DMS 273 (cell line): Measurements from ENCODE around the gene R3HDML.
"Not testable (repeated sequence)": the region's sequence is repeated elsewhere in the genome, so short reads cannot be mapped to it uniquely, and the experiment has no call there.

Source experiments
- DNase-seq: peaks from one replicate; lab custom pipeline; 2025; ENCODE audit not compliant: unreplicated experiment; lab: John Stamatoyannopoulos, UW

Gene R3HDML

DNA sequence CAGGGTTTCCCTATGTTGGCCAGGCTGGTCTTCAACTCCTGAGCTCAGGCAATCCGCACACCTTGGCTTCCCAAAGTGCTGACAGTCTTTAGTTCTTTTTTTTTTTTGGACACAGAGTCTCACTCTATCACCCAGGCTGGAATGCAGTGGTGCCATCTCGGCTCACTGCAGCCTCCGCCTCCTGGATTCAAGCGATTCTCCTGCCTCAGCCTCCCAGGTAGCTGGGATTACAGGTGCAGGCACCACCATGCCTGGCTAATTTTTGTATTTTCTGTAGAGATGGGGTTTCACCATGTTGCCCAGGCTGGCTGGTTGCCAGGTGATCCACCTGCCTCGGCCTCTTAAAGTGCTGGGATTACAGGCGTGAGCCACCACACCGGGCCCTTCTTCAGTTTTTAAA is 9.1 kb upstream of the R3HDML start:
- DNase-seq, result not testable (repeated sequence)

DNA sequence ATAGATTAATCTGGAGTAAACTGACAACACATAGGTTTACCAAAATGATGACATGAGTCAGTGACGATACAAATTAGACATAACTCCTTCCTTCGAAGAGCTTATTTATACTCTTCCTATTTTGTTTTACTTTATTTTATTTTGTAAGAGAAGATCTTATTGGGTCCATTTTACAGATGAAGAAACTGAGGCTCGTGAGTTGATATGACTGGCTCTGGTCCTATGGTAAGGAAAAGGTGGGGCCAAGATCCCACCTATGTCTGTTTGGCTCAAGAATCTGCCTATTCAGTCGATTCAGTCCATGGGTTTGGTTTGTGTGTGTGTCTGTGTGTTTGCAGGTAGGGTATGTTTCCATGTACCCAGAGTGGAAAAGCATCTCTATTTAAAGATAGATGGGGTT is 8.4 kb upstream of the R3HDML start:
- no peak for DNase-seq

DNA sequence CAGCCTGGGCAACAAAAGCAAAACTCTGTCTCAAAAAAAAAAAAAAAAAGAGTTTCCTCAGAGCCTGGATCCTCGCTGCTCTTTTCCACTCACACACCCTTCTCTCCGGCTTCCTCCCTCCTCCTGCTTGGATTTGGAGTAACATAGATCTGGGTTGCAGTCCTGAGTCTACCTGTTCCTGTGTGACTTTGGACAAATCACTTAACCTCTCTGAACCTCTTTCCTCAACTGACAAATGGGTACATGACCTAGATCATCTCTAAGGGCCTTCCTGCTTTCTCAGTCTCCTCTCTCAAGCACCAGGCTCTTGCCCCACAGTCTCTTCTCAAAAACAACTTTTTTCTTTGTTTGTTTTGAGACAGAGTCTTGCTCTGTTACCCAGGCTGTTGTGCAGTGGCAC is 5.6 kb upstream of the R3HDML start:
- DNase-seq, result no peak

DNA sequence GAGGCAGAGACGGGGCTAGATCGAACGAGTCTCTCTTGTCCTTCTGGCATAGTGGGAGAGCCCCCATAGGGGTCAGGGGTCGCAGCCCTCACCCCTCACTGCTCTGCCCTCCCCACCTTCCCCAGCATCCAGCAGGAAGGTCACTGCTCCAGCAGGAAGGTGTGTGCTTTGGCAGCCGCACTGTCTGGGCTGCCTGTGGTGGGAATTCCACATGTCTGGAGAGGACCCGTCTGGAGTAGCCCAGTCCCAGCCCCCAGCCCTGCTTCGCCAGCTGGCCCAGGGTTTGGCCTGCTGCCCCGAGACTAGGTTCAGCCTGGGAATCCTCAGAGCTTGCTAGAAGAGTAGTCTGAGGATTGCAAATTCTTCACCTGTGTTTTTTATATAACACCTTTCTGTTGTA is 2.5 kb upstream of the R3HDML start:
- peak; percentile 79 for DNase-seq

DNA sequence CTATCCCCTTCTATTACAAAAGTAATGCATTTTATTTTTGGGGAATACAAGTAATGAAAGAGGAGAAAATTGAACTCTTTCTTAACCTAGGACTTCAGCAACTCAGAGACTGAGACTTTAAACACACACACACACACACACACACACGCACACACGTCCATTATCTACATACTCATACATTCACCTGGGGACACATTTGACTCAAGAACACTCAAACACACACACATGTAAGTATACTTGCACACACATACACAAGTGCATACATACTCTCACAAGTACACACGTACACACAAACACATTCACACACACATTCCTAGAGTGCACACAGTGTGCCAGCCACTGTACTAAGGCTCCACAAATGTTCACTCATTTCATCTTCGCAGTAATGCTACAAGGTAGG is 2.1 kb upstream of the R3HDML start:
- no peak for DNase-seq

DNA sequence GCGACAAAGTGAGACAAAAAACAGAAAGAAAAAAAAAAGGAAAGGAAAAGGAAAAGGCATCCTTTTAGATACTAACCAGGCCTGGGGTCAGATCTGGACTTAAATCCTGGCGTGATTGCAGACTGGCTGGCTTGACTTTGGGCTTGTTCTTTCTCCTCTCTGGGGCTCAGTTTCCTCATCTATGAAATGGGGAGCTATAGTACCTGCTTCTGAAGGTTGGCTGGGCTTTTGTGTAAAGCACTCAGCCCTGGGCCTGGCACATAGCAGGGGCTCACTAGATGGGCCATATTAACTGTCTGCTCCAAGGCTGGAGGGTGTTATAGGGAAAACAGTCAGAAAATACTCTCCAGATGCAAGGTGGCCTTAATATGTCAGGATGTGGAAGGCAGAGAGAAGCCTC is 1.2 kb upstream of the R3HDML start:
- DNase-seq, result no peak

DNA sequence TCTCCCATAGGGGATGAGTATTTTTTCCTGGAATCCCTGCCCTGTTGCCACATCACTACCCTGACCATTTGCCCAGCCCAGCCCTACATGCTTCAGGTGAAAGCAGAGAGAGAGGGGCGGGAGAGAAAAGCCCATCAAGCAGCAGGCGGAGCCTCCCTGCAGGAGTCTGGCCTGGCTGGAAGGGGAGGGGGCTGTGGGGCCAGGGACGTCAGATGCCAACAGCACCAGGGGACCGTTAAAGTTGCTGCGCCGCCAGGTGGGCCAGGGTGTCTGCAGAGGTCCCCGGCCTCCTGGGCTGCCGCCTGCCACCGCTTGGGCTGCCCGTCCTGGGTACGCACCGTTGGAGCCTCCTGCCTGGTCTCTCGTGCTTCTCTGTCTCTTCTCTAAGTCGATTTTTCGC is 757 bp upstream of the R3HDML start:
- no peak for DNase-seq

DNA sequence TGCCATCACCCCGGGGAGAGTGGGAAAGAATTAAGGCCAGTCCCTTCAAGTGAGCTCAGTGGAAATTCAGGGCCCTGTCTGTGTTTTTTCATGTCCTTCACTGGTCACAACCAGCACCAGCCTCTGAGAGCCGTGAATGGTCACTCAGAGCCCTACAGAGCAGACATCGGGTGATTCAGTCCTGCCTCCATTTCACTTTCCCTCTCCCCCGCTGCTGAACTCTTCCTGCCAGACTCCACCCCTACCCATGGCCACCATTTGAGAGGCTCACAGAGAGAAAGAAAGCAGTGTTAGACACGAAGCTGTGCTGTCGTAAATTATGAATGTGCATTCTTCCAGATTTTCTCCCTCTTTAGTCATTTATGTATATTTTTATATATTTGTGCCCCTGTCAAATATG is 5.4 kb downstream of the R3HDML start:
- DNase-seq, result no peak

DNA sequence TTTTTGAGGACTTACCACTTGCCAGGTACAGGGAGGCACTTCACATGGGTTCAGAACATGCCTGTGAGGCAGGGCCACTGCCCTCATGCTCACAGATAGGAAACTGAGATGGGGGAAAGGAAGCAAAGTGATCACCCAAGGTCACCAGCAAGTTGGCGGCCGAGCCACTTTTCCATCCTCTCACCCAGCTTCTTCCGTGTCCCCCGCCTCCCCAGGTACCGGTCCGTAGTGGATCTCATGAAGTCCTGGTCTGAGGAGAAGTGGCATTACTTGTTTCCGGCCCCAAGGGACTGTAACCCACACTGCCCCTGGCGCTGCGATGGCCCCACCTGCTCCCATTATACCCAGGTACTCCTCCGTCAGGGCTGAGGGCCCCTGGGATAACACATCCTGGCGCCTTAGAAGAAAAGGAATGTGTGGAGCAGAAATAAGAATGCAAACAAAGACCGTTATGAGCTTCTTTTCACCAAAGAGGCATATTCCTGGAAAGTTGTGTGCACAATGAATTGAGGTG is 6.4 kb downstream of the R3HDML start:
- DNase-seq, result no peak

DNA sequence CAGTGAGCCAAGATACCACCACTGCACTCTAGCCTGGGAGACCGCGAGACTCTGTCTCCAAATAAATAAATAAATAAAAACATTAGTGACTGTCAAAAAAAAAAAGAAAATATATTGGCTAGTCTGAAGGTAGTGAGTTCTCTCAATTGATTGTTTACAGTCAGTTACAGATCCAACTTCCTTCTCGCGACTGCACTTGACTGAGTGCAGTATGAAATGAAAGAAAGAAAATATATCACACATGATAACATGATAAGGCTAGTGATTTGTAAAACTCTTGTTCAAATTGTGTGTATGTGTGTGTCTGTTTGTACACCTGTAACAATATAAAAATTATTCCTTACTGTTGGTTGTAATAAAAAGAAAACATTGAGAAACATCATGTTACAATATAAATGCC is 7.9 kb downstream of the R3HDML start:
- DNase-seq, result no peak

DNA sequence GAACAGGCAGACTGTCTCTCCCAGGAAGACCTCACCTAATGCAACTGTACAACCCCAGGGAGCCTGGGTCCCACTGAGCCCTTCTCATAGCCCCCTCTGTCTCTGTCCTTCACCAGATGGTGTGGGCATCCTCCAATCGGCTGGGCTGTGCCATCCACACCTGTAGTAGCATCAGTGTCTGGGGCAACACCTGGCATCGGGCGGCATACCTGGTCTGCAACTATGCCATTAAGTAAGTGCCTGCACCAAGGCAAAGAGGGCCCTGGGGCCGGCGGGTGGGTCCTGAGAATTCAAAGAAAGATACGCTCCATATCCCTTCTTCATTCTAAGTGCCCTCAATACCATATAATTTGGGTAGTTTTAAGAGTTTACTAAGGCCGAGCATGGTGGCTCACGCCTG is 8.3 kb downstream of the R3HDML start:
- DNase-seq, result no peak

DNA sequence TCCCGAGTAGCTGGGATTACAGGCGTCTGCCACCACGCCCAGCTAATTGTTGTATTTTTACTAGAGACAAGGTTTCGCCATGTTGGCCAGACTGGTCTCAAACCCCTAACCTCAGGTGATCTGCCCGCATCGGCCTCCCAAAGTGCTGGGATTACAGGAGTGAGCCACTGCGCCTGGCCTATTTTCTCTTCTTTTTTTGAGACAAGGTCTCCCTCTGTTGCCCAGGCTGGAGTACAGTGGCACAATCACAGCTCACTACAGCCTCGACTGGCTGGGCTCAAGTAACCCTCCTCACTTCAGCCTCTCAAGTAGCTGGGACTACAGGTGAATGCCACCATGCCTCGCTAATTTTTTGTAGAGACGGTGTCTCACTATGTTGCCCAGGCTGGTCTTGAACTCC is 9.1 kb downstream of the R3HDML start:
- DNase-seq, result not testable (repeated sequence)

DNA sequence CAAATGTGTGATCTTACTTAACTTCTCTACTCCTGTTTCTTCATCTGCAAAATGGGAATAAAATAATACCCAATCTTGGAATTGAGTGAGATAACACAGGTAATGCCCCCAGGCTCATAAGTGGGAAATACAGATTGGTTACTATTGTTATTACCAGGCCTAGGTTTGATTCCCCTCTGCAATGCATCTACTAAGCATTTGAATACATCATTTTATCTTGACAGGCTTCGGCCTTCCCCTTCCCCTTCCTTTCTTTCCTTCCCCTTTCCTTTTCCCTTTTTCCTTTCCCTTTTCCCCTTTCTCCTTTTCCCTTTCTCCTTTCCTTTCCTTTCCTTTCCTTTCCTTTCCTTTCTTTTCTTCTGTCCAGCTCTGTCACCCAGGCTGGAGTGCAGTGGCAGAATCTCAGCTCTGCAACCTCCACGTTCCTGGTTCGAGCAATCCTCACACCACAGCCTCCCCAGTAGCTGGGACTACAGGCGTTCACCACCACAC is 11.4 kb downstream of the R3HDML start:
- DNase-seq, result no peak

DNA sequence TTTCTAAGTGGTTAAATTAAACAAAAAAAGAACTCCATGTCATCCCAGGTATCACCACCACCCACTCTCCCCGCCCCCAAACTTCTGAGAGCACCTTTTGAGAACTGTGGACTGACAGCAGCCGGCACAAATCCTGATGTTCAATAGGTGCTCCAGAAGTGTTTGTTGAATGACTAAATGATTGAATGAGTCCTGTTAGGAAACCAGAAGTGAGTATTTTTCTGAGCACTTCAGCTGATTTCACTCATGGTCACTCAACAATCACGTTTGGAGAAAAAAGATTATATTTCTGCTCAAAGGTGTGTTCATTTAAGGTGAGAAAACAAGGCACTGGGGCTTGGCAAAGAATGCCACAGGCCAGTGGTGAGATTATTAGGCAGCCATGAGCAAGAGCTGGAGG is 12.5 kb downstream of the R3HDML start:
- no peak for DNase-seq

DNA sequence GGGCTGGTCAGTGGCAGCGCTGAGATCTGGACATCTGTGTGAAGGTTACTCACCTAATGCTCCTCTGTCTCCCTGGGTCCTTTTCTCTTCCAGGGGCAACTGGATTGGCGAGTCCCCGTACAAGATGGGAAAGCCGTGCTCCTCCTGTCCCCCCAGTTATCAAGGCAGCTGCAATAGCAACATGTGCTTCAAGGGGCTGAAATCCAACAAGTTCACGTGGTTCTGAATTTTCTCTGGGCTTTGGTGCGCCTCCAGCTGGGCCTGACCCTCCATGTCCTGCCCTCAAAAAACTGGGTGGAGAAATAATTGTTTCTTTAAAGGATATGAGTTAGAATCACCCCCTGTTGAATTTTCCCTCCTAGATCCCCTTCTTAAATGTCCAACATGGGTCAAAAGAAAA is 13.7 kb downstream of the R3HDML start:
- no peak for DNase-seq

DNA sequence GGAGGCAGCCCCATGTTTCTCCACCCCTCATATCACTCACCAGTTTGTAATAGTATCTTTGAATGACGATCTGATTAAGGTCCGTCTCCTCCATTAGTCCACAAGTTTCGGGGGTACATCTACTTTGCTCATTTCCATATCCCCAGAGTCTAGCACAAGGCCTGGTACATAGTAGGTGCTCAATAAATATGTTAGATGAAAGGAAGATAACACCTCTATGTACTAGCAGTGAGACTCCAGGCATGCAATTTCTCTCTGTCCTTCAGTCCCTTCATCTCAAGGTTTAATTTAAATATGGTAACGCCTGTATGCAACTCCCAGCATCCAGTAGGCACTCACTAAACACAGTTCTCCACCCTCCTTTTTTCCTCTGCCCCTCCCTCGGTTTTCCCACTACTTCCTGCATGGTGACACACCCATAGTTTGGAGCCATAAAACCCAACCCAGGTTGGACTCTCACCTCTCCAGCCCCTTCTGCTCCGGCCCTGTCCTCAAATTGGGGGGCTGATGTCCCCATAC is 18.2 kb downstream of the R3HDML start:
- DNase-seq, result no peak

DNA sequence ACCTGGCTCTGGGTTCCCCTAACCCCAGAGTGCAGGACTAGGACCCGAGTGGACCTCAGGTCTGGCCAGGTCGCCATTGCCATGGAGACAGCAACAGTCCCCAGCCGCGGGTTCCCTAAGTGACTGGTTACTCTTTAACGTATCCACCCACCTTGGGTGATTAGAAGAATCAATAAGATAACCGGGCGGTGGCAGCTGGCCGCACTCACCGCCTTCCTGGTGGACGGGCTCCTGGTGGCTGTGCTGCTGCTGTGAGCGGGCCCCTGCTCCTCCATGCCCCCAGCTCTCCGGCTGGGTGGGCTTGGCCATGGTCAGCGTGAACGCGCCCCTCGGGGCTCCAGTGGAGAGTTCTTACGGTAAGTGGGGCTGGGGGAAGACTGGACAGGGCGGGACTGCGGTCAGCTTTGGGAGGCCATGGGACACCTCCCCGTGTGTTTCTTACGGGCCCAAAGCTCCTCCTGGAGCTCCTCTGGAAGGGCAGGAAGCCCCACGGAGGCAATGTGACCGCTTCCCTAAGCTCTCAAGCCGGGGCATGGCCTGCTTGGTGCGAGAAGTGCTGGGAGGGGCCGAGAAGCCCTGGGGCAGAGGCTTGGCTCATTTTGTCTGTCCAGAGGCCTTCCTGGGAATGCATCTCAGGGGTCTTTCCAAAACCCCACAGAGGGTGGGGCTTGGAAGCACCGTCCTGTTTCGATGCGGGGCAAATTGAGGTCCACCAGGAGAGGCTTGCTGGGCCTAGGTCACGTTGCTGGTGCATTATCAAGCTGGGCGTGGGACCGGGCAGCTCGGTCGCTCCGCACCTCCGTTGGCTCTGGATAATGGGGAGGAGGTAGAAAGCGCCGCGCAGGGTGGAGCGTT is 18.9 kb downstream of the R3HDML start, which contains the start of gene HNF4A:
Gene HNF4A, plus strand, starts transcription at position 202 of the 855 bp plus-strand sequence. Its CDS starts 106 bp downstream, at position 308.
- DNase-seq, result no peak

DNA sequence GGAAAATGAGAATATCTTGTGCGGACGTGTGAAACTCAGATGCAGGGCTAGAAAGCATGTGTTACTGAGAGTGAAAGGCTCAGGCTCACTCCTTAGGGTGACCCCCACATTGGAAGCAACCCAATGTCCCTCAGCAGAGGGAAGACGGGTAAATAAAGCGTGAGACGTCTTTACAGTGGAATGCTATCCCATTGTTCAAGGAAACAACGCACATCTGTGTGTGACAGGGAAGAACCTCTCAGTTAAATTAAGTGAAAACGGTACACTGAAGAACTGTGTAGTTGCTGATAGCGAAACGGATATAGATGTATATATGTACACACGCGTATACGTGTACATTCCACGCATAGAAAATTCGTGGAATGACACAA is 19.5 kb downstream of the R3HDML start:
- no peak for DNase-seq

DNA sequence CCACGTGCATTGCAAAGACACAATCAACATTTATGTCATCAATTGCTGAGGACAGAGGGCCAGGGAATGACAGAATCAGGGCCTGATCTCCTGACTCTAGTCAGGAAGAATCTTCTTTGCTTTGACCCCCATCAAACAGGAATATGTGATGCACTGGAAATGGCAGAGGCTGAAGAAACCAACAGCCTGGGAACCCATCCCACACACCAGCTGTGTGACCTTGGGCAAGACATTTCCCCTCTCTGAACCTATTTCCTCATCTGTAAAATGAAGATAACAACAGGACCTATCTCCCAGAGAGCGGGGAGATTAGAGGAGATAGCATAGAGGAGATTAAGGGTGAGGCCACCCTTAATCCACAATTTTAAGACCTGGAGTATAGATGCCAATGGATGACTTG is 20.2 kb downstream of the R3HDML start:
- no peak for DNase-seq

DNA sequence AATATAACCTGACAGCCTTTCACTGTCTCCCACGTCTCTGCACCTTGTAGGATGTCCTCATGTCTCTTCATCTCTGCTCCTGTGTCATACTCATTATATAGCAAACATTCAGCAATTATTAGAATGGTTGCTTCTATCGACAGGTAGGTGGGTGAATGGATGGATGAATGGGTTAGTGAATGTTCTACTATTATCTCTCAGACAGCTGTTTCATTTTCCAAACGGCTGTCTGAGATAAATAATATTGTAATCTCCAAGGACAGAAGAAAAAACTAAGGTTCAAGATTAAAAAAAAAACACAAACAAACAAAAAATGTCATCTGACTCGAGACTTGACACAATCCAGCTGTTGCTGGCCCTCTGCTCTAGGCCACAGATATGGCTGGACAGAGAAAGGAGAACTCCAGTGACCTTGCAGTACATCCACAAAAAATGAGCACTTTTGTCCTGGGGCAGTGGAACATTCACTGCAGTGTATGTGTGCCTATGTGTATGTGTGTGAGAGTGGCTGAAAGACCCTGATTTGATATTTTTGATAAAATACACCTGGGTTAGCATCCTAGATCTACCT is 20.8 kb downstream of the R3HDML start:
- no peak for DNase-seq

DNA sequence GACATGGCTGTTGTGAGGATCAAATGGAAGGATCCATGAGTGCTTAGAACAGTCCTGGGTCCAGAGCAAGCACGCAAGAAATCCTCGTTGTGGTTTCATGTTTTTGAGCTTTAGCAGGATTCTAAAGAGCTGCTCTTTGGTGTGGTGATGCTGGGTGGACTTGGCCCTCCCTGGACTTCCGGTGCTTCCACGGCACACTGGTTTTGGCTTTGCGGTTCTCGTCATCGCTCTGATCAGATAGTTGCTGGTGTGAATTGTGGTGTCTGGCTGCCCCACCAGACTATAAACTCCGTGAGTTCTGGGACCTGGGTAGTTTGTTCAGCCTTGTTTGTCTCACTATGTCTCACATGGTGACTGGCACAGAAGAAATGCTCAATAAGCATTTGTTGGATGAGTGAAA is 21.9 kb downstream of the R3HDML start:
- DNase-seq, result no peak

DNA sequence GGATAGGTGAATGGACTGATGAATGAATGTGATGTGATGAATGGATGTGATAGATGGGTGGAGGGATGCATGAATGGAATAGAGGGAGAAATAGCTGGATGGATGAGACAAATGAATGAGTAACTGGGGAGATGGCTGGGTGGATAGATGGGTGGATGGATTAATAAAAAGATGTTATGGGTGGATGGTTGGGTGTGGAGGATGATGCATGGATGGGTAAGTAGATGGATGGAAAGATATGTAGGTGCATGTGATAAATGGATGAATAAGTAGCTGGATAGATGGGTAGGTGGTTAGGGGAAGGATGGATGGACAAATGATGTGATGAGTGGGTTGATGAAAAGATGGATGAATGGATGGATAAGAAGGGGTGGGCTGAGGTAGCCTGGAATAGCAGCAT is 23.4 kb downstream of the R3HDML start:
- no peak for DNase-seq
